ENCODE measurements around the gene SGPL1.

Gene SGPL1

GRCh38 chr10:70811881-70812280, 3.9 kb upstream of the SGPL1 start:
- no peak for DNase-seq (ENCODE audit: low spot score)

- no peak for DNase-seq (ENCODE audit: low spot score)
Measured at GRCh38 chr10:70812814-70813213, 2.9 kb upstream of the SGPL1 start.

- DNase-seq (ENCODE audit: low spot score), result no peak
Measured at GRCh38 chr10:70814126-70814525, 1.6 kb upstream of the SGPL1 start.

- no peak for DNase-seq (ENCODE audit: low spot score)
Measured at GRCh38 chr10:70816220-70816894, 609 bp downstream of the SGPL1 start.

GRCh38 chr10:70820976-70821750, 5.4 kb downstream of the SGPL1 start:
- no peak for DNase-seq (ENCODE audit: low spot score)

- DNase-seq (ENCODE audit: low spot score), result no peak
Measured at GRCh38 chr10:70822076-70822820, 6.5 kb downstream of the SGPL1 start.

GRCh38 chr10:70827086-70827757, 11.5 kb downstream of the SGPL1 start:
- no peak for DNase-seq (ENCODE audit: low spot score)

GRCh38 chr10:70828923-70829322, 13.2 kb downstream of the SGPL1 start:
- no peak for DNase-seq (ENCODE audit: low spot score)

- DNase-seq (ENCODE audit: low spot score), result no peak
Measured at GRCh38 chr10:70829543-70829942, 13.8 kb downstream of the SGPL1 start.

GRCh38 chr10:70830164-70830563, 14.4 kb downstream of the SGPL1 start:
- DNase-seq (ENCODE audit: low spot score), result no peak

- no peak for DNase-seq (ENCODE audit: low spot score)
Measured at GRCh38 chr10:70832221-70832620, 16.5 kb downstream of the SGPL1 start.

- DNase-seq (ENCODE audit: low spot score), result no peak
Measured at GRCh38 chr10:70832852-70833528, 17.2 kb downstream of the SGPL1 start.

- no peak for DNase-seq (ENCODE audit: low spot score)
Measured at GRCh38 chr10:70833601-70834000, 17.9 kb downstream of the SGPL1 start.

GRCh38 chr10:70834021-70834420, 18.3 kb downstream of the SGPL1 start:
- no peak for DNase-seq (ENCODE audit: low spot score)

- DNase-seq (ENCODE audit: low spot score), result no peak
Measured at GRCh38 chr10:70834441-70835151, 18.8 kb downstream of the SGPL1 start.

GRCh38 chr10:70836319-70836718, 20.6 kb downstream of the SGPL1 start:
- DNase-seq (ENCODE audit: low spot score), result no peak

- no peak for DNase-seq (ENCODE audit: low spot score)
Measured at GRCh38 chr10:70837660-70838059, 21.9 kb downstream of the SGPL1 start.

GRCh38 chr10:70838270-70838805, 22.6 kb downstream of the SGPL1 start:
- no peak for DNase-seq (ENCODE audit: low spot score)

- no peak for DNase-seq (ENCODE audit: low spot score)
Measured at GRCh38 chr10:70840836-70841235, 25.1 kb downstream of the SGPL1 start.

- DNase-seq (ENCODE audit: low spot score), result no peak
Measured at GRCh38 chr10:70843333-70843732, 27.6 kb downstream of the SGPL1 start.
